ENCODE measurements around the gene GFRA3.

Gene GFRA3

GRCh38 chr5:138245717-138246116 lies 28.7 kb downstream of the GFRA3 start:
- Histone ChIP-seq H4K91ac (ENCODE audit: low read depth, low read length) (no peak overlapping the region), H2BK120ac (ENCODE audit: insufficient read depth, low read length, poor library complexity) (no peak overlapping the region), H4K8ac (ENCODE audit: low read depth, low read length) (no peak overlapping the region), H3K4me3 (ENCODE audit: low read depth, low read length) (no peak overlapping the region), H3K9me3 (ENCODE audit: insufficient read depth, low read depth, low read length) (no peaks in the 10 kb centered on the region), H2BK5ac (ENCODE audit: low read depth, low read length, poor library complexity) (no peak overlapping the region), H2BK12ac (ENCODE audit: low read length) (no peak overlapping the region), H3K27me3 (ENCODE audit: insufficient read depth, low read length) (peaks cover 16% of the 10 kb centered on the region), H2AK5ac (ENCODE audit: low read length) (no peak overlapping the region), H3K9ac (ENCODE audit: low read length) (no peak overlapping the region), H3K27ac (ENCODE audit: low read depth, low read length) (no peak overlapping the region), H3K4ac (ENCODE audit: low read depth, low read length) (no peak overlapping the region), H3K79me1 (ENCODE audit: low read length) (no peaks in the 10 kb centered on the region), H3K79me2 (ENCODE audit: control insufficient read depth, insufficient read depth, low read length, poor library complexity) (no peaks in the 10 kb centered on the region), H3K18ac (ENCODE audit: low read length) (no peak overlapping the region), H3K4me1 (ENCODE audit: control insufficient read depth in 1 of 2, insufficient read depth in 2 of 2, low read length in 2 of 2) (peaks cover 0 to 13% of the 10 kb centered on the region in 2 experiments), H3K36me3 (ENCODE audit: control insufficient read depth in 1 of 2, insufficient read depth in 2 of 2, low read length in 2 of 2) (no peaks in the 10 kb centered on the region), H2AFZ (ENCODE audit: insufficient read depth, low read length, poor library complexity) (no peak overlapping the region), H3K4me2 (ENCODE audit: low read length) (no peak overlapping the region), H3K14ac (ENCODE audit: low read length) (no peak overlapping the region), H3K23ac (ENCODE audit: low read length) (no peak overlapping the region), H4K12ac (ENCODE audit: low read depth, low read length) (no peak overlapping the region)
- DNase-seq = no peak
- WGBS (ENCODE audit: extremely low coverage, insufficient coverage, insufficient read length) = no CpG with 5 or more reads among the region's 1 CpG

GRCh38 chr5:138243794-138244193 lies 30.6 kb downstream of the GFRA3 start:
- no peak overlapping the region for H3K4ac ChIP-seq (ENCODE audit: low read depth, low read length)
- no peaks in the 10 kb centered on the region for H3K9me3 ChIP-seq (ENCODE audit: insufficient read depth, low read depth, low read length)
- no peak overlapping the region for H3K14ac ChIP-seq (ENCODE audit: low read length)
- H3K23ac ChIP-seq (ENCODE audit: low read length) = no peak overlapping the region
- H3K4me3 ChIP-seq (ENCODE audit: low read depth, low read length) = no peak overlapping the region
- no peak for DNase-seq
- no peak overlapping the region for H2BK120ac ChIP-seq (ENCODE audit: insufficient read depth, low read length, poor library complexity)
- no peak overlapping the region for H2AFZ ChIP-seq (ENCODE audit: insufficient read depth, low read length, poor library complexity)
- no peak overlapping the region for H3K27ac ChIP-seq (ENCODE audit: low read depth, low read length)
- no peaks in the 10 kb centered on the region for H3K36me3 ChIP-seq (ENCODE audit: control insufficient read depth in 1 of 2, insufficient read depth in 2 of 2, low read length in 2 of 2)
- no peaks in the 10 kb centered on the region for H3K79me2 ChIP-seq (ENCODE audit: control insufficient read depth, insufficient read depth, low read length, poor library complexity)
- H4K91ac ChIP-seq (ENCODE audit: low read depth, low read length) = no peak overlapping the region
- H3K9ac ChIP-seq (ENCODE audit: low read length) = no peak overlapping the region
- H4K8ac ChIP-seq (ENCODE audit: low read depth, low read length) = no peak overlapping the region
- peaks cover 24% of the 10 kb centered on the region for H3K27me3 ChIP-seq (ENCODE audit: insufficient read depth, low read length)
- no peak overlapping the region for H2BK12ac ChIP-seq (ENCODE audit: low read length)
- H3K18ac ChIP-seq (ENCODE audit: low read length) = no peak overlapping the region
- peaks cover 0 to 13% of the 10 kb centered on the region in 2 experiments for H3K4me1 ChIP-seq (ENCODE audit: control insufficient read depth in 1 of 2, insufficient read depth in 2 of 2, low read length in 2 of 2)
- H2AK5ac ChIP-seq (ENCODE audit: low read length) = no peak overlapping the region
- no peaks in the 10 kb centered on the region for H3K79me1 ChIP-seq (ENCODE audit: low read length)
- no peak overlapping the region for H2BK5ac ChIP-seq (ENCODE audit: low read depth, low read length, poor library complexity)
- no peak overlapping the region for H3K4me2 ChIP-seq (ENCODE audit: low read length)
- H4K12ac ChIP-seq (ENCODE audit: low read depth, low read length) = no peak overlapping the region
- WGBS (ENCODE audit: extremely low coverage, insufficient coverage, insufficient read length) = no CpG with 5 or more reads among the region's 2 CpGs

GRCh38 chr5:138241688-138242571 lies 32.5 kb downstream of the GFRA3 start:
- Histone ChIP-seq H3K23ac (ENCODE audit: low read length) (no peak overlapping the region), H2BK12ac (ENCODE audit: low read length) (no peak overlapping the region), H2AFZ (ENCODE audit: insufficient read depth, low read length, poor library complexity) (peak overlapping the region; percentile 44), H3K4me2 (ENCODE audit: low read length) (peak overlapping the region; percentile 72), H3K4me3 (ENCODE audit: low read depth, low read length) (no peak overlapping the region), H3K27ac (ENCODE audit: low read depth, low read length) (no peak overlapping the region), H3K9ac (ENCODE audit: low read length) (no peak overlapping the region), H3K9me3 (ENCODE audit: insufficient read depth, low read depth, low read length) (no peaks in the 10 kb centered on the region), H3K4me1 (ENCODE audit: control insufficient read depth in 1 of 2, insufficient read depth in 2 of 2, low read length in 2 of 2) (peaks cover 0 to 13% of the 10 kb centered on the region in 2 experiments), H3K36me3 (ENCODE audit: control insufficient read depth in 1 of 2, insufficient read depth in 2 of 2, low read length in 2 of 2) (no peaks in the 10 kb centered on the region), H2AK5ac (ENCODE audit: low read length) (no peak overlapping the region), H3K18ac (ENCODE audit: low read length) (no peak overlapping the region), H2BK120ac (ENCODE audit: insufficient read depth, low read length, poor library complexity) (no peak overlapping the region), H3K14ac (ENCODE audit: low read length) (no peak overlapping the region), H3K79me1 (ENCODE audit: low read length) (no peaks in the 10 kb centered on the region), H4K12ac (ENCODE audit: low read depth, low read length) (no peak overlapping the region), H2BK5ac (ENCODE audit: low read depth, low read length, poor library complexity) (no peak overlapping the region), H3K4ac (ENCODE audit: low read depth, low read length) (no peak overlapping the region), H3K79me2 (ENCODE audit: control insufficient read depth, insufficient read depth, low read length, poor library complexity) (no peaks in the 10 kb centered on the region), H3K27me3 (ENCODE audit: insufficient read depth, low read length) (peaks cover 24% of the 10 kb centered on the region), H4K91ac (ENCODE audit: low read depth, low read length) (no peak overlapping the region), H4K8ac (ENCODE audit: low read depth, low read length) (no peak overlapping the region)
- DNase-seq = peak in 1 of 2 donors; percentile 8
- WGBS (ENCODE audit: extremely low coverage, insufficient coverage, insufficient read length) = no CpG with 5 or more reads among the region's 67 CpGs

- peaks cover 24% of the 10 kb centered on the region for H3K27me3 ChIP-seq (ENCODE audit: insufficient read depth, low read length)
- H3K4me3 ChIP-seq (ENCODE audit: low read depth, low read length) = no peak overlapping the region
- H2AFZ ChIP-seq (ENCODE audit: insufficient read depth, low read length, poor library complexity) = no peak overlapping the region
- H3K4me2 ChIP-seq (ENCODE audit: low read length) = no peak overlapping the region
- H4K8ac ChIP-seq (ENCODE audit: low read depth, low read length) = no peak overlapping the region
- H3K79me2 ChIP-seq (ENCODE audit: control insufficient read depth, insufficient read depth, low read length, poor library complexity) = no peaks in the 10 kb centered on the region
- no peak overlapping the region for H2AK5ac ChIP-seq (ENCODE audit: low read length)
- H3K4ac ChIP-seq (ENCODE audit: low read depth, low read length) = no peak overlapping the region
- H3K9me3 ChIP-seq (ENCODE audit: insufficient read depth, low read depth, low read length) = no peaks in the 10 kb centered on the region
- H3K23ac ChIP-seq (ENCODE audit: low read length) = no peak overlapping the region
- no peak overlapping the region for H3K27ac ChIP-seq (ENCODE audit: low read depth, low read length)
- H3K79me1 ChIP-seq (ENCODE audit: low read length) = no peaks in the 10 kb centered on the region
- no peak overlapping the region for H3K14ac ChIP-seq (ENCODE audit: low read length)
- H3K18ac ChIP-seq (ENCODE audit: low read length) = no peak overlapping the region
- no CpG with 5 or more reads among the region's 3 CpGs for WGBS (ENCODE audit: extremely low coverage, insufficient coverage, insufficient read length)
- no peak for DNase-seq
- H2BK5ac ChIP-seq (ENCODE audit: low read depth, low read length, poor library complexity) = no peak overlapping the region
- H2BK120ac ChIP-seq (ENCODE audit: insufficient read depth, low read length, poor library complexity) = no peak overlapping the region
- no peaks in the 10 kb centered on the region for H3K36me3 ChIP-seq (ENCODE audit: control insufficient read depth in 1 of 2, insufficient read depth in 2 of 2, low read length in 2 of 2)
- peaks cover 0 to 11% of the 10 kb centered on the region in 2 experiments for H3K4me1 ChIP-seq (ENCODE audit: control insufficient read depth in 1 of 2, insufficient read depth in 2 of 2, low read length in 2 of 2)
- no peak overlapping the region for H2BK12ac ChIP-seq (ENCODE audit: low read length)
- H4K91ac ChIP-seq (ENCODE audit: low read depth, low read length) = no peak overlapping the region
- H4K12ac ChIP-seq (ENCODE audit: low read depth, low read length) = no peak overlapping the region
- no peak overlapping the region for H3K9ac ChIP-seq (ENCODE audit: low read length)
Measured at GRCh38 chr5:138240650-138241385, 33.6 kb downstream of the GFRA3 start.
